LoVo (cell line): ENCODE data around the gene NPR3.

Source experiments
- DNase-seq: peaks from one replicate; pipeline ENCODE4 v3.0.0-alpha.2; 2016; ENCODE audit warnings: low spot score

NPR3 gene

DNA sequence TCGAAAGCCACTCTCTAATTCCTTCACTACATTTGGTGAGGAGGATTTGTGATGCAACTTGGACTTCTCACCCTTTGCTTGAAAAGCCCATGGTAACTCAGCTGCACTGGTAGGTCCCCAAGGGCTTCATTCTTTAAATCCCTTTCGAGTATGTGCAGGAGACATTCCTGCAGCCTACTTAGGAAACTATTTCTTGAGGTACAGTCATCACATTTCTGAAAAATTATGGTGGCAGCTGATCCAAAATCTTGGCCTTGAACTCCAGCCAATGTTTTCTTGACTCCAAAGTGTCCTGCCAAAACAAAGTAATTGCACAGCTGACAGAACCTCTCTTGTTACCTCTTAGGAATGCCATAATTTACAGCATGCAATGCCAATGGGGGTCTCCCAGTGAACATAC is 99.7 kb downstream of the NPR3 start:
- DNase-seq, result no peak

DNA sequence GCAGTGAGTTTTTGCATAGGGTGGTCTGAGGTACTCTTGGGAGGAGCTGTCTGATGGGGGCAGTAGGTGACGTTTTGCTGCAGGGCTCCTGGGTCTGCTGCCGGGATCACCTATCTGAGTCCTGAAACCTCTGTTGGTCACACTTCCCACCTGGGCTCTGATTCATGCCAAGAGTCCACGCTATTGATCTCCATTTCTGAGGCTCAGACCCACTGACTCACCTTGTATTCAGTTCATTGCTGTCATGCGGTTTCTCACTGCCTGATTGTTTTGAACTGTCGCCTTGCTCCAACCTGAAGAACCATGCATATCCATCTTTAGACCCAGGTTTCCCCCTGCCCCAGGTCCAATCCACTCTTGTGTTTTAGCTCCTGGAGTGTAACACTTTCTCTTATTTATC is 101.3 kb downstream of the NPR3 start:
- DNase-seq, result no peak

DNA sequence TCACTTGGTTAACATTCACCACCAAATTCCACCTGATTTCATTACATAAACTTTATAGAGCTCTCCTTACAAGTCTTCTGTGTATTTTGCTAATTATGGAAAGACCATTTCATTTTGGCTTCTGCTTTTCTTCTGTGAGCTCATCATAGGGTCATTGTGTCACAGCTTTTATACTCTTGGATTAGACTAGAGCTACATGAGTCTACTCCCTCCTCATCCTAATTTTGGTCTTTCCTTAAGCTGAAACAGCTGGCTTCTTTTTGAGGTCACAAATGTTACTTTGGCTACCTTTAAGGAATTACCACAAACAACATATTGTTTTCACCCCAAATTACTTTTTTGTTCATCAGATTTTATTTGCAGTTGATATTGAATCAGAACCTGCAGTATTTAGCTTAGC is 103.0 kb downstream of the NPR3 start:
- DNase-seq, result no peak

DNA sequence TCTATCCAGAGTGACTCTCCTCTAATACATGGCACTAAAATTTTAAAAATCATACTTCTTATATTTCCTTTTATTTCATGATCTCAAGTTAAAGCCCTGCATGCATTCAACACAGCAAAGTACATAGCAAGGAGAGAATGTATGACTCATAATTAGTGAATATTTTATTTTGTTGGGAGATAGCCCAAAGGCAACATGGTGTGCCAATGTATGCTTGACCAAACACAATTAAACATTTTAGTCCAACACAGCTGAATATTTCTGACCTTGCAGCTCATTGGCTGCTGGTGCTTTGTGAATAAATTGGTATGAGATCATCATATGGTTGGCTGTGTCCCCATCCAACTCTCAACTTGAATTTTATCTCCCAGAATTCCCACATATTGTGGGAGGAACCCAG is 103.5 kb downstream of the NPR3 start:
- no peak for DNase-seq

DNA sequence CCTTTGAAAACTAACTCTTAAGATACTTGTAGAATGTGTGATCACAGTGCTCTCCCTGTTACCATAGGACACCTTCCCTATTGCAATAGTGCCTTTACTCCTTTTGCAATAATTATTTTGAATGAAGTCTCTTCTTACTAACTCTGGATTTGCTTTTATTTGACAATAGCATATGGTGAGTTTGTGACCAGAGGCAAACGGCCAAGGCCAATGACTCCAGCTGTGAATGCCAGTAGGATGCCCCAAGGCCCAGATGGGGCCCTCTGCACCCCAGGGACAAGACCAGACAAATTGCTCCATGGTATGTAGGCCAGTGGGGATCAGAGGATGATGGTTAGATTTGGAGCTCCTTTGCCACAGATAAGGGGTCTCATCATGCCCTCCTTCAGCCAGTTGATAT is 116.9 kb downstream of the NPR3 start:
- no peak for DNase-seq

DNA sequence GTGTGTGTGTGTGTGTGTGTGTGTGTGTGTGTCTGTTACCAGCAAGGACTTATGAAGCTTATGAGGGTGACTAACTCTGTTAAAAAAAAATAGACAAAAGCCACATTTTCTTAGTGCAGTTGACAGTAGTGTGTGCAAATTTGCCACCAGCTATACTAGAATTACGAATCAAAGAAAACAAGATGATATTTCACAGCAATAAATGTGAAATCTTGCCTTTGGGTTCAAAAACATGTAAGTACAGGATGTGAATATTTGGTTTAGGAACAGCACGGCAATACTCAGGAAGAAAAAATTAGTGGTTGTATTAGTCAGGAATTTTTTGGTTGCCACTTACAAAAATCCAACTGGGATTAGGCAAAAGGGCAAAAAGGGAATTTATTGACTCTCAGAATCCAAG is 117.4 kb downstream of the NPR3 start:
- DNase-seq, result no peak

DNA sequence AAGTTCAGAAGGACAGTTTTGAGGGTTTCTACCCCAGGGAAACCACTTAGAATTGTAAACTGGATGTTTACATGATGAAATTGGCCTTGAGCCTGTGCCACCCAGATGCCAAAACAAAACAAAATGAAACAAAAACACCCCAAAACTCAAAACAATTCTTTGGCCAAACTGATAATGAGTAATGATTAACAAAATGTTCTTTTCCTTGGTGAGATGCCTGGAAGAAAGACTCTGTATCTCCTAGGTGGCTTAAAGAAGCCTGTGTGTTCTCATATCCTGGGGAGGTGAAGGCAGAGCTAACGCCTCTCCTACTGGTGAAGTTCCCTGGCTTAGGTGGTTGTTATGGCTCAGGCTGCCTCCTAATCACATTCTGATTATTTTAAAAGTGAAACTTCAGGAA is 120.5 kb downstream of the NPR3 start:
- no peak for DNase-seq

DNA sequence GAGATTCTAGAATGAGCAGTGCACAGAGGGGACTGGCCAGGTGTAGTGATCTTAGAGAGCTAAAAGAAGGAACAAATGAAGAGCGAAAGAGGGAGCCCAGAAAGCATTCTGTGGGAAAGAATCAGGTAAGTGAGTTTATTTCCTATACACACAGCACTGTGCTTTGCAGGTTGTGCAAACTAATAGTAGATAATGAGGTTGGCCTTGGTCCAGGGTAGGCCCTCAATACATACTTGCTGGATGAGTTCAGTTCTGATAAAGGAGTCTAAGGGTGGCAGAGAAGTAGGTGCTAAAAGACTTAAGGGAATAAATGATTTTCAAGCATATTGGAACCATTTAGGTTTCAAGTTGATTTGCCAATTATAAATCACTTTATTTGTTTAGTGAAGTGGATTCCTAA is 122.0 kb downstream of the NPR3 start:
- DNase-seq, result no peak

DNA sequence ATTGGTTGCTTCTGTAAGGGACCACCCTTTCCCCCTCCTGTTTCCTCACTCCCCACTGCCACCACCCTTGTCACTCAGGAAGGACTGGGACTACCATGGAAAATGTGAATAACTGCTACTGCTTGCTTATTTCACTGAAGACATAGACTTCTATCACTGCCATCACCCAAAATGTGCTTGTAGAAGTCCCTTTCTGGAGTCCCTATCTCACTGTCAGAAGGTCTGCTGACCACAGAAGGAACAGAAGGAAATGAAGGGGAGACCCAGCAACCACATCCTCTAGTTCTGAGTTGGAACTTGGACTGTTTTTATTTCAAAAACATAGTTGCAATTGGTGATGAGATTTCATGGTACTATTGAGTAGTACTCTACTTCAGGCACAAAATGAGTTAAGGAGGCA is 122.5 kb downstream of the NPR3 start:
- no peak for DNase-seq

DNA sequence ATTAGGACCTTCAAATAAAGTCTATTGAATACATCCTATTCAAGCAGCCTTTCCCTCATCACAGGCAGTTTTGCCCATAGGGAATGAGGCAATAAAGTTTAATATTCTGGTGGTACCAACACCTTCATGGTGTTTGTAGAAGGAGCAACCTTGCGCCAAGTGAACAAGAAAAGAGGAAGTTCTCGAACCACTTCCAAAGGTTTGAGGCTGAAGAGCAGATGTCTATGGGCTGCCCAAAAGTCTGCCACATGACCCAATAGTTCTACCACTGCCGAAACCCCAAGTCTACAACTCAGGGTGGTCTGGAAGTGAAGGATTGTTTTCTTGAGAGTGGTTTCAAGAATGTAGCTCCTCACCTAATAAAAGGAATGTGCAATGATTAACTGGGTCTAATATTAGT is 123.1 kb downstream of the NPR3 start:
- DNase-seq, result no peak

DNA sequence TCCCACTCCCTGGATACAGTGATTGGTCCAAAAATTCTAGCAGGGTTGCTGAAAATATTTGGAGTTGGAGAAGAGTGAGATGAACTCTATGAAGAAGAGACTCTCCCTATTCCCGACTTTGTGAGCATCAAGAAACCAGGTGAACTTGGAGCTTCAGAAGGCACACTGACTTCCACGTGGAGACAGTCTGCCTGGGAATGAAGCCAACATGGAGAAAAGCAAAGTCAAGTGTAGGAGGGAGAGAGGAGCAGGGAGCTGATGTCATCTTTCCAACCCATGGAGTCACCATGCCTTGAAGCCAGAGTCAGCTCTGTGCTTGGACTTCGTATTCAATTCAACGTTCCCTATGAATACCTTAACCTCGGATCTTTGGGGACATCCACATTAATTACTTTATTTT is 125.1 kb downstream of the NPR3 start:
- no peak for DNase-seq

DNA sequence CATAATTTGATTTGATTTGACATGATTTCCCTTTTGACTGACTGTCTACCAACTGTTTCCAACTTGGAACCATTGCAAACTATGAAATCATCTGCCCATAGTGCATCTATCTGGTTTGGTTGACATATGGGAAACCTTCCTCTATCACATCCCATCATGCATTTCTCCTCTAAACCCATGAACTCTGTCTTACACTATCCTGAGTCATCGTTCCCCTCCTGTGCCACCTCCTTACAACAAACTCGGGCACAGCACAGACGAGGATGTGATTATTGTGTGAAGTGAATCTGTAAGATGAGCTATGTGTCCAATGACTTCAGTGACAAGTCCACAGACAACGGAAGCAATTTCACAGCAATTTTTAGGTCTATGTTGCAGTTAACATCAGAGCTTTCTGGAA is 126.1 kb downstream of the NPR3 start:
- DNase-seq, result no peak

DNA sequence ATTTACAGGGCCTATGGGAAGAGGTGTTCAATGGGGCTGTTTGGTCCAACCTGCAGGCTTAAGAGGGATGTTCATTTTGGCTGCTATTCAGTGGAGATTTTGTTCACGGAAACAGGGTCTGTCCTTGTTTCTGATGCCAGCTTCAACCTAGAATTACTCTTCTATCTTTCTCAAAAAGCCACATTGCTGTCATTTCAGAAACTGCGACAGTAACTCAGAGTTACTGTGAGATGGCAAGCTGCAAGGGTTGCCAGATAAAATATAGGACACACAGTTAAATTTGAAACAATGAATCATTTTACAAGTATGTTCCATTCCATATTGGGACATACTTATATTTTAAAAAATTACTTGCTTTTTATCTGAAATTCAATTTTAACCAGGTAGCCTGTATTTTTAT is 128.0 kb downstream of the NPR3 start:
- DNase-seq, result no peak

DNA sequence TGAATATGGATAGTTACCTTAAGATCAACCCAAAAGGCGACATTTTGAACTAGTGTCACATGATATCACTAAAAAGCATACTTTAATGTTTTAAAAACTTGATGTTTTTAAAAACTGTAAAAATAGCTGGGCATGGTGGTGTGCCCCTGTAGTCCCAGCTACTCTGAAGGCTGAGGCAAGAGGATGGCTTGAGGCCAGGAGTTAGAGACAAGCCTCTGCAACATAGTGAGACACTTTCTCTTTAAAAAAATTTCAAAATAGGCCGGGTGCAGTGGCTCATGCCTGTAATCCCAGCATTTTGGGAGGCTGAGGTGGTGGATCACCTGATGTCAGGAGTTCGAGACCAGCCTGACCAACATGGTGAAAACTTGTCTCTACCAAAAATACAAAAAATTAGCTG is 129.5 kb downstream of the NPR3 start:
- no peak for DNase-seq
